Panc1 (cell line): Measurements from ENCODE around the gene EGR1. TPM values are rescaled to one million over a fixed set of nuclear protein-coding genes. Genes with fewer than 3 reads are reported as not detected.

Experiments used
- ATAC-seq: fragments of 200-7000 bp; cut with Tn5 transposase; 2 replicates; pipeline ENCODE4 v1.9.1; 2020; ENCODE audit warnings: mild to moderate bottlenecking, moderate library complexity
- BruUV-seq: library from RNA; stranded (reverse); fragments of 400-500 nt; replicated peaks from 2 replicates; lab custom pipeline; 2021; lab: Mats Ljungman, UMichigan
- CTCF ChIA-PET: fragments of 300-600 bp; sonication (Branson Sonifier 250); formaldehyde crosslinking; loops from one replicate; lab custom pipeline; 2022; ENCODE audit warnings: antibody characterized with exemption; lab: Charles Lee
- POLR2A ChIA-PET: fragments of 300-600 bp; sonication (Branson Sonifier 250); formaldehyde crosslinking; loops from one replicate; lab custom pipeline; 2022; ENCODE audit warnings: antibody characterized with exemption; lab: Charles Lee
- DNase-seq: peaks from one replicate; pipeline ENCODE4 v3.0.0-alpha.2; 2010; ENCODE audit warnings: low read depth, low spot score
- H3K27ac ChIP-seq: 2 replicates; pipeline ENCODE4 v1.5.1; 2011; ENCODE audit warnings: mild to moderate bottlenecking, low read length, inconsistent platforms
- H3K27me3 ChIP-seq: fragments of 200-500 bp; sonication (Bioruptor generic); 2 replicates; pipeline ENCODE4 v1.6.0; 2014; ENCODE audit warnings: low read length, inconsistent platforms; ENCODE audit not compliant: control insufficient read depth, insufficient read depth
- H3K36me3 ChIP-seq: fragments of 200-500 bp; sonication (Bioruptor generic); 2 replicates; pipeline ENCODE4 v1.5.1; 2014; ENCODE audit warnings: inconsistent platforms, mild to moderate bottlenecking, low read length, moderate library complexity; ENCODE audit not compliant: control insufficient read depth, insufficient read depth
- H3K4me1 ChIP-seq: 2 replicates; pipeline ENCODE4 v1.5.1; 2011; ENCODE audit warnings: inconsistent platforms, mild to moderate bottlenecking, low read length, moderate library complexity; ENCODE audit not compliant: control insufficient read depth, insufficient read depth
- H3K4me3 ChIP-seq, 2 experiments: 2 replicates each; pipeline ENCODE4 v1.5.1; 2011 to 2012; ENCODE audit warnings: low read depth in 2 of 2, low read length in 2 of 2, mild to moderate bottlenecking in 2 of 2, inconsistent platforms in 1 of 2, moderate library complexity in 1 of 2
- H3K9me3 ChIP-seq: fragments of 200-500 bp; sonication (Bioruptor generic); 2 replicates; pipeline ENCODE4 v1.5.1; 2014; ENCODE audit warnings: low read depth, mild to moderate bottlenecking, inconsistent platforms, low read length, moderate library complexity; ENCODE audit not compliant: control insufficient read depth, insufficient read depth
- CTCF ChIP-seq: fragments of 450-650 bp; IDR thresholded peaks from 2 replicates; pipeline ENCODE4 v1.5.1; 2017; ENCODE audit warnings: mild to moderate bottlenecking
- POLR2AphosphoS5 ChIP-seq: IDR thresholded peaks from 2 replicates; pipeline ENCODE4 v1.6.1; 2012; ENCODE audit warnings: mild to moderate bottlenecking, low read depth, low read length, moderate library complexity
- SIN3A ChIP-seq: IDR thresholded peaks from 2 replicates; pipeline ENCODE4 v1.6.1; 2012; ENCODE audit warnings: low read depth, mild to moderate bottlenecking, low read length, moderate library complexity, borderline replicate concordance; ENCODE audit not compliant: insufficient read depth
- TCF7L2 ChIP-seq: IDR thresholded peaks from 2 replicates; pipeline ENCODE4 v1.6.1; 2011; ENCODE audit warnings: mild to moderate bottlenecking, low read depth, low read length, inconsistent platforms
- in situ Hi-C: cut with HindIII; loops from 2 replicates; pipeline ENCODE4 v1.10.0; 2016; ENCODE audit warnings: low sequenced_read_pairs, low pct_unique_long_range_greater_than_20kb
- intact Hi-C: fragments of 100-400 bp; cut with micrococcal nuclease; formaldehyde crosslinking; loops from one replicate; pipeline ENCODE4 v1.10.0; 2022; ENCODE audit not compliant: unreplicated experiment
- total RNA-seq: library from RNA; stranded (reverse); gene quantifications from one replicate; pipeline ENCODE4 v1.2.1, GENCODE V29; 2021; ENCODE audit not compliant: unreplicated experiment
- TF ChIP-seq, protein P1 (sequence below), 2 experiments: IDR thresholded peaks; 2 replicates each; pipeline ENCODE4 v1.6.1; 2011 to 2012; ENCODE audit warnings: low read depth in 2 of 2, control low read depth in 1 of 2, low read length in 1 of 2, mild to moderate bottlenecking in 1 of 2, moderate library complexity in 1 of 2; ENCODE audit not compliant: insufficient read depth in 1 of 2

Gene EGR1
- total RNA-seq, 1 experiment from 2014 or later = 12.0 TPM

- POLR2A ChIA-PET = no interaction called here
- intact Hi-C loops = no loop called here
Observed at GRCh38 chr5:138495351-138495750, 30.1 kb downstream of the EGR1 start.

DNA sequence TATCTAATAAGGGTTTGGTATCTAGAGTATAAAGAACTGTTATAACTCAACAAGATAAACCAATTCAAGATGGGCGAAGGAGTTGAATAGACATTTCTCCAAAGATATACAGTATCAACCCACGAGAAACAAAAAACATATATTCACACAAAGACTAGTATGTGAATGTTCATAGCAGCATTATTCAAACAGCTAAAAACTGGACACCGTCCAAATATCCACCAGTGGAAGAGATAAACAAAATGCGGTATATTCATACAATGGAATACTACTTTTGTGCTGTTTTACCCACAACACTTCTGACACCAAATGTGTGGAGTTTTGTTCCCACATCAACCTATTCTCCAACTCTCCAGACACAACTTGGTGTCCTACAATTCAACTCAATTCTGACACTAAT lies 33.1 kb downstream of the EGR1 start:
- no TSS peak for BruUV-seq
- ATAC-seq (no peak), DNase-seq (no peak)
- intact Hi-C loops = no loop called here
- ChIA-PET POLR2A (interaction anchor here (0.6 kb wide), 1 partner anchor 1015 kb away, joined by 10 read pairs; no protein-coding TSS in a partner anchor), CTCF (interaction anchor here (0.7 kb wide), 1 partner anchor 251 kb away, joined by 6 read pairs; no protein-coding TSS in a partner anchor)
- Histone ChIP-seq H3K4me3 (no peak overlapping the region), H3K27ac (no peak overlapping the region), H3K27me3 (no peaks in the 10 kb centered on the region), H3K9me3 (no peaks in the 10 kb centered on the region), H3K4me1 (no peaks in the 10 kb centered on the region), H3K36me3 (no peaks in the 10 kb centered on the region)
- in situ Hi-C loops = no loop called here
- TF ChIP-seq CTCF (no peak), SIN3A (no peak)
- TF ChIP-seq, protein P1, sequence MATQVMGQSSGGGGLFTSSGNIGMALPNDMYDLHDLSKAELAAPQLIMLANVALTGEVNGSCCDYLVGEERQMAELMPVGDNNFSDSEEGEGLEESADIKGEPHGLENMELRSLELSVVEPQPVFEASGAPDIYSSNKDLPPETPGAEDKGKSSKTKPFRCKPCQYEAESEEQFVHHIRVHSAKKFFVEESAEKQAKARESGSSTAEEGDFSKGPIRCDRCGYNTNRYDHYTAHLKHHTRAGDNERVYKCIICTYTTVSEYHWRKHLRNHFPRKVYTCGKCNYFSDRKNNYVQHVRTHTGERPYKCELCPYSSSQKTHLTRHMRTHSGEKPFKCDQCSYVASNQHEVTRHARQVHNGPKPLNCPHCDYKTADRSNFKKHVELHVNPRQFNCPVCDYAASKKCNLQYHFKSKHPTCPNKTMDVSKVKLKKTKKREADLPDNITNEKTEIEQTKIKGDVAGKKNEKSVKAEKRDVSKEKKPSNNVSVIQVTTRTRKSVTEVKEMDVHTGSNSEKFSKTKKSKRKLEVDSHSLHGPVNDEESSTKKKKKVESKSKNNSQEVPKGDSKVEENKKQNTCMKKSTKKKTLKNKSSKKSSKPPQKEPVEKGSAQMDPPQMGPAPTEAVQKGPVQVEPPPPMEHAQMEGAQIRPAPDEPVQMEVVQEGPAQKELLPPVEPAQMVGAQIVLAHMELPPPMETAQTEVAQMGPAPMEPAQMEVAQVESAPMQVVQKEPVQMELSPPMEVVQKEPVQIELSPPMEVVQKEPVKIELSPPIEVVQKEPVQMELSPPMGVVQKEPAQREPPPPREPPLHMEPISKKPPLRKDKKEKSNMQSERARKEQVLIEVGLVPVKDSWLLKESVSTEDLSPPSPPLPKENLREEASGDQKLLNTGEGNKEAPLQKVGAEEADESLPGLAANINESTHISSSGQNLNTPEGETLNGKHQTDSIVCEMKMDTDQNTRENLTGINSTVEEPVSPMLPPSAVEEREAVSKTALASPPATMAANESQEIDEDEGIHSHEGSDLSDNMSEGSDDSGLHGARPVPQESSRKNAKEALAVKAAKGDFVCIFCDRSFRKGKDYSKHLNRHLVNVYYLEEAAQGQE (IDR thresholded peaks at IDR 0.05; ENCODE audit: insufficient read depth in 1 of 2, low read depth in 2 of 2, low read length in 1 of 2) = no peak

More at GRCh38 chr5:138495351-138495750, 30.1 kb downstream of the EGR1 start:
- H3K27ac ChIP-seq = no peak overlapping the region
- ATAC-seq (no peak), DNase-seq (no peak)
- CTCF ChIA-PET = no interaction called here
- no peaks in the 10 kb centered on the region for H3K9me3 ChIP-seq
- no peak overlapping the region for H3K4me3 ChIP-seq
- H3K27me3 ChIP-seq = no peaks in the 10 kb centered on the region
- in situ Hi-C loops = no loop called here
- BruUV-seq = no TSS peak
- TF ChIP-seq POLR2AphosphoS5 = no peak
- H3K36me3 ChIP-seq = no peaks in the 10 kb centered on the region
- H3K4me1 ChIP-seq = peaks cover 4% of the 10 kb centered on the region; the same call in 1 of the 2 replicates

GRCh38 chr5:138502121-138502520 lies 36.8 kb downstream of the EGR1 start:
- TF ChIP-seq TCF7L2 (no peak), CTCF (no peak)
- H3K27me3 ChIP-seq = no peaks in the 10 kb centered on the region
- H3K4me3 ChIP-seq = no peak overlapping the region
- H3K9me3 ChIP-seq = no peaks in the 10 kb centered on the region
- in situ Hi-C loops = no loop called here
- H3K4me1 ChIP-seq = peaks cover 6% of the 10 kb centered on the region; the same call in 1 of the 2 replicates
- no peak overlapping the region for H3K27ac ChIP-seq
- CTCF ChIA-PET = interaction anchor here (3.3 kb wide), 1 partner anchor 52 kb away, joined by 51 read pairs; no protein-coding TSS in a partner anchor
- POLR2A ChIA-PET = no interaction called here
- no TSS peak for BruUV-seq
- ATAC-seq (no peak), DNase-seq (no peak)
- H3K36me3 ChIP-seq = no peaks in the 10 kb centered on the region
- intact Hi-C loops = no loop called here
